Activated T-cell treated with anti-CD3 and anti-CD28 coated beads, Interleukin-2, amount 50 U/mL, for 4 hours (primary cell): Measurements from ENCODE around the gene PDZK1IP1. TPM values are rescaled to one million over a fixed set of nuclear protein-coding genes. Genes with fewer than 3 reads are reported as not detected.
"Not testable (repeated sequence)": the region's sequence is repeated elsewhere in the genome, so short reads cannot be mapped to it uniquely, and the experiment has no call there.

Experiments
- ATAC-seq, 2 donors: fragments of 200-7000 bp; cut with Tn5 transposase; one replicate each; pipeline ENCODE4 v1.10.0; 2021
- DNase-seq: peaks from one replicate; pipeline ENCODE4 v3.0.0-alpha.2; 2020
- H3K27me3 Mint-ChIP-seq: one replicate; pipeline ENCODE4 v1.8.0; 2021; ENCODE audit warnings: low read depth, mixed read lengths
- H3K36me3 Mint-ChIP-seq: one replicate; pipeline ENCODE4 v1.8.0; 2022; ENCODE audit warnings: mixed read lengths; ENCODE audit not compliant: insufficient read depth
- H3K4me1 Mint-ChIP-seq: one replicate; pipeline ENCODE4 v1.8.0; 2021; ENCODE audit warnings: low read depth, mixed read lengths
- H3K4me3 Mint-ChIP-seq: one replicate; pipeline ENCODE4 v1.8.0; 2021; ENCODE audit warnings: mild to moderate bottlenecking, moderate library complexity, mixed read lengths
- H3K9me3 Mint-ChIP-seq: one replicate; pipeline ENCODE4 v1.8.0; 2021; ENCODE audit warnings: mixed read lengths
- total RNA-seq, 3 donors: library from RNA; stranded (reverse); gene quantifications; one replicate each; pipeline ENCODE4 v1.2.1, GENCODE V29; 2021

Gene PDZK1IP1
- total RNA-seq, 3 donors from 2014 or later = not detected

- H3K36me3 Mint-ChIP-seq = no peaks in the 10 kb centered on the region
Measured at GRCh38 chr1:47194311-47194710, 4.5 kb upstream of the PDZK1IP1 start.

GRCh38 chr1:47193496-47193895 is 3.7 kb upstream of the PDZK1IP1 start:
- not testable (repeated sequence) for H3K9me3 Mint-ChIP-seq, H3K36me3 Mint-ChIP-seq, H3K4me1 Mint-ChIP-seq, ATAC-seq, DNase-seq, H3K4me3 Mint-ChIP-seq
- peaks cover 13% of the 10 kb centered on the region for H3K27me3 Mint-ChIP-seq

More at GRCh38 chr1:47194311-47194710, 4.5 kb upstream of the PDZK1IP1 start:
- Mint-ChIP-seq H3K27me3 (peaks cover 22% of the 10 kb centered on the region), H3K9me3 (no peaks in the 10 kb centered on the region), H3K4me1 (no peaks in the 10 kb centered on the region), H3K4me3 (no peak overlapping the region)
- DNase-seq = no peak
- ATAC-seq = no peak

GRCh38 chr1:47192458-47193384 is 2.9 kb upstream of the PDZK1IP1 start:
- no peak overlapping the region for H3K4me3 Mint-ChIP-seq
- H3K4me1 Mint-ChIP-seq = no peaks in the 10 kb centered on the region
- peaks cover 7% of the 10 kb centered on the region for H3K27me3 Mint-ChIP-seq
- DNase-seq (peak; percentile 53), ATAC-seq (peak; percentile 78 to 79)
- H3K9me3 Mint-ChIP-seq = no peaks in the 10 kb centered on the region
- no peaks in the 10 kb centered on the region for H3K36me3 Mint-ChIP-seq

GRCh38 chr1:47191940-47192457 is 2.2 kb upstream of the PDZK1IP1 start:
- H3K27me3 Mint-ChIP-seq = peaks cover 5% of the 10 kb centered on the region
- H3K4me3 Mint-ChIP-seq = no peak overlapping the region
- no peaks in the 10 kb centered on the region for H3K9me3 Mint-ChIP-seq
- ATAC-seq (no peak), DNase-seq (no peak)
- no peaks in the 10 kb centered on the region for H3K4me1 Mint-ChIP-seq
- H3K36me3 Mint-ChIP-seq = no peaks in the 10 kb centered on the region

- ATAC-seq (no peak), DNase-seq (no peak)
- Mint-ChIP-seq H3K9me3 (no peaks in the 10 kb centered on the region), H3K36me3 (no peaks in the 10 kb centered on the region), H3K27me3 (peaks cover 5% of the 10 kb centered on the region), H3K4me3 (no peak overlapping the region), H3K4me1 (no peaks in the 10 kb centered on the region)
Measured at GRCh38 chr1:47190857-47191256, 1.0 kb upstream of the PDZK1IP1 start.

GRCh38 chr1:47190509-47190855 is 646 bp upstream of the PDZK1IP1 start:
- H3K9me3 Mint-ChIP-seq = no peaks in the 10 kb centered on the region
- H3K4me1 Mint-ChIP-seq = no peaks in the 10 kb centered on the region
- H3K4me3 Mint-ChIP-seq = no peak overlapping the region
- no peaks in the 10 kb centered on the region for H3K36me3 Mint-ChIP-seq
- ATAC-seq = no peak
- DNase-seq = no peak
- peaks cover 5% of the 10 kb centered on the region for H3K27me3 Mint-ChIP-seq

- Mint-ChIP-seq H3K27me3 (peaks cover 5% of the 10 kb centered on the region), H3K4me1 (no peaks in the 10 kb centered on the region), H3K9me3 (no peaks in the 10 kb centered on the region), H3K36me3 (no peaks in the 10 kb centered on the region), H3K4me3 (no peak overlapping the region)
- no peak for ATAC-seq
- DNase-seq = no peak
Measured at GRCh38 chr1:47188791-47189785, 748 bp downstream of the PDZK1IP1 start.

- Mint-ChIP-seq H3K36me3 (no peaks in the 10 kb centered on the region), H3K27me3 (peaks cover 9% of the 10 kb centered on the region), H3K4me1 (no peaks in the 10 kb centered on the region), H3K4me3 (no peak overlapping the region), H3K9me3 (no peaks in the 10 kb centered on the region)
- DNase-seq = no peak
- ATAC-seq = no peak
Measured at GRCh38 chr1:47187926-47188250, 1.9 kb downstream of the PDZK1IP1 start.

GRCh38 chr1:47187231-47187925 is 2.5 kb downstream of the PDZK1IP1 start:
- H3K36me3 Mint-ChIP-seq = no peaks in the 10 kb centered on the region
- H3K9me3 Mint-ChIP-seq = no peaks in the 10 kb centered on the region
- H3K4me3 Mint-ChIP-seq = no peak overlapping the region
- DNase-seq (no peak), ATAC-seq (no peak)
- no peaks in the 10 kb centered on the region for H3K4me1 Mint-ChIP-seq
- peaks cover 11% of the 10 kb centered on the region for H3K27me3 Mint-ChIP-seq

GRCh38 chr1:47186267-47187185 is 3.3 kb downstream of the PDZK1IP1 start:
- DNase-seq (no peak), ATAC-seq (no peak)
- Mint-ChIP-seq H3K4me1 (no peaks in the 10 kb centered on the region), H3K27me3 (peaks cover 17% of the 10 kb centered on the region), H3K36me3 (no peaks in the 10 kb centered on the region), H3K4me3 (no peak overlapping the region), H3K9me3 (no peaks in the 10 kb centered on the region)

GRCh38 chr1:47184822-47185677 is 4.8 kb downstream of the PDZK1IP1 start:
- Mint-ChIP-seq H3K4me3 (no peak overlapping the region), H3K27me3 (peaks cover 29% of the 10 kb centered on the region), H3K9me3 (no peaks in the 10 kb centered on the region), H3K4me1 (no peaks in the 10 kb centered on the region), H3K36me3 (no peaks in the 10 kb centered on the region)
- DNase-seq (no peak), ATAC-seq (no peak)

- Mint-ChIP-seq H3K4me3 (no peak overlapping the region), H3K36me3 (no peaks in the 10 kb centered on the region), H3K27me3 (peaks cover 34% of the 10 kb centered on the region), H3K4me1 (peaks cover 4% of the 10 kb centered on the region), H3K9me3 (no peaks in the 10 kb centered on the region)
- no peak for ATAC-seq
- DNase-seq = no peak
Measured at GRCh38 chr1:47184090-47184821, 5.6 kb downstream of the PDZK1IP1 start.
